Activated naive CD8-positive, alpha-beta T cell treated with anti-CD3 and anti-CD28 coated beads, Interleukin-2, amount 10 ng/mL, durations not matched to agents 7 days and 5 days (primary cell): ENCODE results near the gene CDNF. TPM values are rescaled to one million over a fixed set of nuclear protein-coding genes. Genes with fewer than 3 reads are reported as not detected.

Source experiments
- ATAC-seq: fragments of 150-1000 bp; cut with Tn5 transposase; one replicate; pipeline ENCODE4 v1.10.0; 2021; ENCODE audit warnings: low read depth, moderate library complexity
- POLR2A ChIA-PET: fragments of 350-600 bp; sonication (Branson Sonifier 250); formaldehyde crosslinking; loops from one replicate; lab custom pipeline; 2021; ENCODE audit warnings: antibody characterized with exemption; lab: Charles Lee
- DNase-seq: peaks from one replicate; pipeline ENCODE4 v3.0.0; 2021
- H3K27ac Mint-ChIP-seq: one replicate; pipeline ENCODE4 v1.8.0; 2022; ENCODE audit warnings: mild to moderate bottlenecking, mixed read lengths
- H3K27me3 Mint-ChIP-seq: one replicate; pipeline ENCODE4 v1.8.0; 2022; ENCODE audit warnings: mild to moderate bottlenecking, moderate library complexity, mixed read lengths
- H3K36me3 Mint-ChIP-seq: one replicate; pipeline ENCODE4 v1.8.0; 2021; ENCODE audit warnings: mild to moderate bottlenecking, mixed read lengths
- H3K4me1 Mint-ChIP-seq: one replicate; pipeline ENCODE4 v1.8.0; 2021; ENCODE audit warnings: mixed read lengths
- H3K4me3 Mint-ChIP-seq: one replicate; pipeline ENCODE4 v1.8.0; 2022; ENCODE audit warnings: mild to moderate bottlenecking, moderate library complexity, mixed read lengths
- H3K9me3 Mint-ChIP-seq: one replicate; pipeline ENCODE4 v1.8.0; 2021; ENCODE audit warnings: mixed read lengths
- total RNA-seq, 2 experiments: library from RNA; stranded (reverse); gene quantifications; one replicate each; pipeline ENCODE4 v1.2.3, GENCODE V29; 2021

The CDNF gene
- total RNA-seq, 2 experiments from 2014 or later: 0.82 to 1.0 TPM

- DNase-seq (no peak), ATAC-seq (no peak)
- no peaks in the 10 kb centered on the region for H3K27me3 Mint-ChIP-seq
- no peaks in the 10 kb centered on the region for H3K9me3 Mint-ChIP-seq
- no peak overlapping the region for H3K4me3 Mint-ChIP-seq
- H3K4me1 Mint-ChIP-seq: peaks cover 5% of the 10 kb centered on the region
- no peak overlapping the region for H3K27ac Mint-ChIP-seq
- H3K36me3 Mint-ChIP-seq: no peaks in the 10 kb centered on the region
- POLR2A ChIA-PET: no interaction called here
These were observed 64.2 kb downstream of the CDNF start for GRCh38 chr10:14773551-14774213.

- no peaks in the 10 kb centered on the region for H3K36me3 Mint-ChIP-seq
- POLR2A ChIA-PET: no interaction called here
- no peak for DNase-seq
- no peaks in the 10 kb centered on the region for H3K9me3 Mint-ChIP-seq
- no peak overlapping the region for H3K27ac Mint-ChIP-seq
- ATAC-seq: no peak
- no peak overlapping the region for H3K4me3 Mint-ChIP-seq
- peaks cover 3% of the 10 kb centered on the region for H3K4me1 Mint-ChIP-seq
- H3K27me3 Mint-ChIP-seq: peaks cover 2% of the 10 kb centered on the region
These were observed 65.4 kb downstream of the CDNF start for GRCh38 chr10:14772399-14772798.

GRCh38 chr10:14770927-14771326 lies 66.9 kb downstream of the CDNF start:
- Mint-ChIP-seq H3K27ac (no peak overlapping the region), H3K4me3 (no peak overlapping the region), H3K27me3 (peaks cover 6% of the 10 kb centered on the region), H3K4me1 (peaks cover 3% of the 10 kb centered on the region), H3K9me3 (no peaks in the 10 kb centered on the region), H3K36me3 (no peaks in the 10 kb centered on the region)
- DNase-seq (no peak), ATAC-seq (no peak)
- POLR2A ChIA-PET: no interaction called here

Other genes with a start within 250 kb of the CDNF start
- gene FAM107B, start 63.1 kb downstream of the CDNF start, total RNA-seq: 100 to 1,000 TPM; 188 to 200 TPM
- gene HSPA14, start 269 bp upstream of the CDNF start, total RNA-seq: 10 to 100 TPM; 23.0 to 25.1 TPM
- 10 to 100 TPM; 17.0 to 19.4 TPM for gene MSANTD7, start 269 bp upstream of the CDNF start, total RNA-seq
- gene SUV39H2, start 40.8 kb upstream of the CDNF start, total RNA-seq: 10 to 100 TPM; 19.4 to 22.3 TPM
- 10 to 100 TPM; 47.1 to 47.7 TPM for gene DCLRE1C, start 116.1 kb upstream of the CDNF start, total RNA-seq
- under 1 TPM; 0.78 to 0.88 TPM for gene MEIG1, start 121.4 kb upstream of the CDNF start, total RNA-seq
- under 1 TPM; 0.45 to 0.61 TPM for gene OLAH, start 205.9 kb upstream of the CDNF start, total RNA-seq